SHP77 (cell line): ENCODE data around the gene SMIM35.

Experiments used
- DNase-seq, 2 experiments: peaks; one replicate each; lab custom pipeline; 2025; lab: John Stamatoyannopoulos, UW

Gene SMIM35

GRCh38 chr11:118002541-118003423, 84.0 kb downstream of the SMIM35 start:
- no peak for DNase-seq

GRCh38 chr11:118002010-118002540, 84.7 kb downstream of the SMIM35 start:
- DNase-seq: no peak

GRCh38 chr11:118001494-118001971, 85.2 kb downstream of the SMIM35 start:
- no peak for DNase-seq

- no peak for DNase-seq
Measured at GRCh38 chr11:118000850-118001228, 85.9 kb downstream of the SMIM35 start.

GRCh38 chr11:118000067-118000849, 86.5 kb downstream of the SMIM35 start:
- no peak for DNase-seq

GRCh38 chr11:117999354-117999993, 87.3 kb downstream of the SMIM35 start:
- DNase-seq: no peak

- no peak for DNase-seq
Measured at GRCh38 chr11:117998664-117999353, 88.0 kb downstream of the SMIM35 start.

GRCh38 chr11:117997823-117998579, 88.8 kb downstream of the SMIM35 start:
- DNase-seq: no peak

- DNase-seq: no peak
Measured at GRCh38 chr11:117997406-117997805, 89.4 kb downstream of the SMIM35 start.

- no peak for DNase-seq
Measured at GRCh38 chr11:117996058-117996457, 90.7 kb downstream of the SMIM35 start.

- DNase-seq: no peak
Measured at GRCh38 chr11:117995472-117995871, 91.3 kb downstream of the SMIM35 start.

GRCh38 chr11:117993988-117994745, 92.6 kb downstream of the SMIM35 start:
- DNase-seq: no peak

GRCh38 chr11:117992620-117993019, 94.1 kb downstream of the SMIM35 start:
- DNase-seq: no peak

- no peak for DNase-seq
Measured at GRCh38 chr11:117992136-117992535, 94.6 kb downstream of the SMIM35 start.

GRCh38 chr11:117989351-117990102, 97.2 kb downstream of the SMIM35 start:
- DNase-seq: no peak

- DNase-seq: no peak
Measured at GRCh38 chr11:117986981-117987574, 99.7 kb downstream of the SMIM35 start.

- DNase-seq: no peak
Measured at GRCh38 chr11:117985953-117986887, 100.5 kb downstream of the SMIM35 start, which contains the start of gene IL10RA. TSS of gene IL10RA (plus strand) at chr11:117986394. CDS start at chr11:117986468, 74 bp downstream.

- DNase-seq: no peak
Measured at GRCh38 chr11:117984476-117984875, 102.3 kb downstream of the SMIM35 start.
